ENCODE results near the gene HEATR9. TPM values are rescaled to one million over a fixed set of nuclear protein-coding genes. Genes with fewer than 3 reads are reported as not detected.
A peak's percentile ranks its signal among the peaks of the same experiment; 100 is the strongest.

Gene HEATR9
- total and polyA plus RNA-seq, 4 donors: 0.08 TPM; not detected in 3

DNA sequence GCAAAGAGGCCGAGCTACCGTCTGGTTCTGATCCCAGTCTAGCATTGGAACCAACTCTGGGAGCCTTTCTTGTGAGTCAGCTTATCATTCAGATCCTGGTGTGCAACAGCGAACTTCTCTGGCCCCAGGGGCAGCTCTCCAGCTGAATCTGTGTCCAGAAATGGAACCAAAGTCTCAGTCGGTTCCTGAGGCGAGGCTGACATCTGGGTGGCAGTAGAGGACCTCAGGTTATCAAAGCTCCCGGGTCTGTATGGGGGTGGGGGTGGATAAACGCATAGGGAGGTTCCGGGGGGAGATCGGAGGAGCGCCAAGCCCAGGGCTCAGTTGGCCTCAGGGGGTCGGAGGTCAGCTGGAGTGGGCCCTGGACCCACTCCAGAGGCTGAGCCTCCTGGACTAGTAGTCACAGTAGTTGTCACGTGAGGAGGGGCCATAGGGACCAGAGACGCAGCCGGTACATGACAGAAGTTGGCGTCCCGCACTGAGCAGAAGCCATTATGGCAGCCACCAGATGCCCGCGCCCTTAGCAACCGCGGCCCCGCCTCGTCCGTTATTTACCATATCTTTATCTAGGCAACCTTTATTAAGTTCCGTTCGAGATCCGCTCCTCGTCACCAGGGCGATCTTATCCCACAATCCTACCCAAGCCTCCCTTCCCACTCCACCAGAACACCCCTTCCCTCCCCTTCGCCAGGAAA, 49.0 kb upstream of the HEATR9 start:
- no peaks in the 10 kb centered on the region for H3K27me3 ChIP-seq (ENCODE audit: control insufficient read depth in 4 of 4, insufficient read depth in 4 of 4, low read length in 3 of 4)
- TF ChIP-seq CTCF (IDR thresholded peaks at IDR 0.05; ENCODE audit: low read depth, low read length, missing input control) (no peak), JUND (IDR thresholded peaks at IDR 0.05) (no peak), NR2F2 (IDR thresholded peaks at IDR 0.05) (no peak), HNF4A (conservative IDR thresholded peaks at IDR 0.05) (no peak), YY1 (IDR thresholded peaks at IDR 0.05) (no peak), TAF1 (conservative IDR thresholded peaks at IDR 0.05) (no peak)
- H3K9ac ChIP-seq (ENCODE audit: low read depth in 1 of 2, low read length in 2 of 2): no peak overlapping the region
- DNase-seq (ENCODE audit: low spot score): no peak
- H3K4me1 ChIP-seq (ENCODE audit: control insufficient read depth in 4 of 4, insufficient read depth in 4 of 4, low read length in 3 of 4): peaks cover 2 to 27% (median 19%) of the 10 kb centered on the region in 4 donors
- H3K9me3 ChIP-seq (ENCODE audit: control insufficient read depth in 4 of 4, low read length in 3 of 4): no peaks in the 10 kb centered on the region
- H3K4me3 ChIP-seq (ENCODE audit: low read depth in 1 of 3, low read length in 3 of 3): no peak overlapping the region
- no peaks in the 10 kb centered on the region for H3K36me3 ChIP-seq (ENCODE audit: control insufficient read depth in 4 of 4, insufficient read depth in 3 of 4, low read depth in 1 of 4, low read length in 3 of 4)
- WGBS: 98% methylated on average over 29 of the region's 29 CpGs
- H3K27ac ChIP-seq (ENCODE audit: low read depth in 1 of 2, low read length in 2 of 2): no peak overlapping the region

- H3K4me3 ChIP-seq (ENCODE audit: low read depth in 1 of 3, low read length in 3 of 3): no peak overlapping the region
- H3K36me3 ChIP-seq (ENCODE audit: control insufficient read depth in 4 of 4, insufficient read depth in 3 of 4, low read depth in 1 of 4, low read length in 3 of 4): no peaks in the 10 kb centered on the region
- TF ChIP-seq RAD21 (IDR thresholded peaks at IDR 0.05) (no peak), EGR1 (IDR thresholded peaks at IDR 0.05; ENCODE audit: low read depth in 2 of 2) (no peak), RXRA (IDR thresholded peaks at IDR 0.05) (peak; percentile 56 to 86), JUND (IDR thresholded peaks at IDR 0.05) (no peak), HNF4A (conservative IDR thresholded peaks at IDR 0.05) (peak; percentile 58 to 87), CTCF (IDR thresholded peaks at IDR 0.05; ENCODE audit: low read depth, low read length, missing input control) (no peak), FOXA2 (IDR thresholded peaks at IDR 0.05) (peak; percentile 28), NR2F2 (IDR thresholded peaks at IDR 0.05) (no peak), YY1 (IDR thresholded peaks at IDR 0.05) (peak; percentile 49), HNF4G (IDR thresholded peaks at IDR 0.05) (no peak), GABPA (IDR thresholded peaks at IDR 0.05 in 1 of 2, conservative IDR thresholded peaks at IDR 0.05 in 1 of 2) (no peak), FOXA1 (IDR thresholded peaks at IDR 0.05) (no peak), TAF1 (conservative IDR thresholded peaks at IDR 0.05) (no peak), SP1 (IDR thresholded peaks at IDR 0.05) (peak; percentile 49)
- TF ChIP-seq, protein P1, sequence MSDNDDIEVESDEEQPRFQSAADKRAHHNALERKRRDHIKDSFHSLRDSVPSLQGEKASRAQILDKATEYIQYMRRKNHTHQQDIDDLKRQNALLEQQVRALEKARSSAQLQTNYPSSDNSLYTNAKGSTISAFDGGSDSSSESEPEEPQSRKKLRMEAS (IDR thresholded peaks at IDR 0.05): peak; percentile 18
- TF ChIP-seq, protein P2, sequence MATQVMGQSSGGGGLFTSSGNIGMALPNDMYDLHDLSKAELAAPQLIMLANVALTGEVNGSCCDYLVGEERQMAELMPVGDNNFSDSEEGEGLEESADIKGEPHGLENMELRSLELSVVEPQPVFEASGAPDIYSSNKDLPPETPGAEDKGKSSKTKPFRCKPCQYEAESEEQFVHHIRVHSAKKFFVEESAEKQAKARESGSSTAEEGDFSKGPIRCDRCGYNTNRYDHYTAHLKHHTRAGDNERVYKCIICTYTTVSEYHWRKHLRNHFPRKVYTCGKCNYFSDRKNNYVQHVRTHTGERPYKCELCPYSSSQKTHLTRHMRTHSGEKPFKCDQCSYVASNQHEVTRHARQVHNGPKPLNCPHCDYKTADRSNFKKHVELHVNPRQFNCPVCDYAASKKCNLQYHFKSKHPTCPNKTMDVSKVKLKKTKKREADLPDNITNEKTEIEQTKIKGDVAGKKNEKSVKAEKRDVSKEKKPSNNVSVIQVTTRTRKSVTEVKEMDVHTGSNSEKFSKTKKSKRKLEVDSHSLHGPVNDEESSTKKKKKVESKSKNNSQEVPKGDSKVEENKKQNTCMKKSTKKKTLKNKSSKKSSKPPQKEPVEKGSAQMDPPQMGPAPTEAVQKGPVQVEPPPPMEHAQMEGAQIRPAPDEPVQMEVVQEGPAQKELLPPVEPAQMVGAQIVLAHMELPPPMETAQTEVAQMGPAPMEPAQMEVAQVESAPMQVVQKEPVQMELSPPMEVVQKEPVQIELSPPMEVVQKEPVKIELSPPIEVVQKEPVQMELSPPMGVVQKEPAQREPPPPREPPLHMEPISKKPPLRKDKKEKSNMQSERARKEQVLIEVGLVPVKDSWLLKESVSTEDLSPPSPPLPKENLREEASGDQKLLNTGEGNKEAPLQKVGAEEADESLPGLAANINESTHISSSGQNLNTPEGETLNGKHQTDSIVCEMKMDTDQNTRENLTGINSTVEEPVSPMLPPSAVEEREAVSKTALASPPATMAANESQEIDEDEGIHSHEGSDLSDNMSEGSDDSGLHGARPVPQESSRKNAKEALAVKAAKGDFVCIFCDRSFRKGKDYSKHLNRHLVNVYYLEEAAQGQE (IDR thresholded peaks at IDR 0.05): peak; percentile 64
- TF ChIP-seq, protein P3, sequence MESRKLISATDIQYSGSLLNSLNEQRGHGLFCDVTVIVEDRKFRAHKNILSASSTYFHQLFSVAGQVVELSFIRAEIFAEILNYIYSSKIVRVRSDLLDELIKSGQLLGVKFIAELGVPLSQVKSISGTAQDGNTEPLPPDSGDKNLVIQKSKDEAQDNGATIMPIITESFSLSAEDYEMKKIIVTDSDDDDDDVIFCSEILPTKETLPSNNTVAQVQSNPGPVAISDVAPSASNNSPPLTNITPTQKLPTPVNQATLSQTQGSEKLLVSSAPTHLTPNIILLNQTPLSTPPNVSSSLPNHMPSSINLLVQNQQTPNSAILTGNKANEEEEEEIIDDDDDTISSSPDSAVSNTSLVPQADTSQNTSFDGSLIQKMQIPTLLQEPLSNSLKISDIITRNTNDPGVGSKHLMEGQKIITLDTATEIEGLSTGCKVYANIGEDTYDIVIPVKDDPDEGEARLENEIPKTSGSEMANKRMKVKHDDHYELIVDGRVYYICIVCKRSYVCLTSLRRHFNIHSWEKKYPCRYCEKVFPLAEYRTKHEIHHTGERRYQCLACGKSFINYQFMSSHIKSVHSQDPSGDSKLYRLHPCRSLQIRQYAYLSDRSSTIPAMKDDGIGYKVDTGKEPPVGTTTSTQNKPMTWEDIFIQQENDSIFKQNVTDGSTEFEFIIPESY (IDR thresholded peaks at IDR 0.05): no peak
- TF ChIP-seq, protein P4, sequence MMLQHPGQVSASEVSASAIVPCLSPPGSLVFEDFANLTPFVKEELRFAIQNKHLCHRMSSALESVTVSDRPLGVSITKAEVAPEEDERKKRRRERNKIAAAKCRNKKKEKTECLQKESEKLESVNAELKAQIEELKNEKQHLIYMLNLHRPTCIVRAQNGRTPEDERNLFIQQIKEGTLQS (IDR thresholded peaks at IDR 0.05): no peak
- peaks cover 2 to 27% (median 19%) of the 10 kb centered on the region in 4 donors for H3K4me1 ChIP-seq (ENCODE audit: control insufficient read depth in 4 of 4, insufficient read depth in 4 of 4, low read length in 3 of 4)
- H3K27ac ChIP-seq (ENCODE audit: low read depth in 1 of 2, low read length in 2 of 2): peak overlapping the region; percentile 33 to 60
- WGBS: 91% methylated on average over 3 of the region's 3 CpGs
- no peak for DNase-seq (ENCODE audit: low spot score)
- no peaks in the 10 kb centered on the region for H3K27me3 ChIP-seq (ENCODE audit: control insufficient read depth in 4 of 4, insufficient read depth in 4 of 4, low read length in 3 of 4)
- H3K9me3 ChIP-seq (ENCODE audit: control insufficient read depth in 4 of 4, low read length in 3 of 4): no peaks in the 10 kb centered on the region
- H3K9ac ChIP-seq (ENCODE audit: low read depth in 1 of 2, low read length in 2 of 2): no peak overlapping the region
Observed at GRCh38 chr17:35915153-35915964, 46.7 kb upstream of the HEATR9 start.
